GM18498 (cell line): ENCODE data around the gene CAPN12.

ENCODE experiments used
- ATAC-seq: cut with Tn5 transposase; IDR thresholded peaks from one replicate; pipeline ENCODE4 v1.9.1; 2021; ENCODE audit warnings: mild to moderate bottlenecking, moderate library complexity; ENCODE audit not compliant: unreplicated experiment

CAPN12 gene

GRCh38 chr19:38712161-38712748, 32.0 kb downstream of the CAPN12 start:
- ATAC-seq: no peak

- no peak for ATAC-seq
These were observed 32.5 kb downstream of the CAPN12 start for GRCh38 chr19:38711726-38712153.

- ATAC-seq: no peak
These were observed 33.1 kb downstream of the CAPN12 start for GRCh38 chr19:38710928-38711725.

- no peak for ATAC-seq
These were observed 33.9 kb downstream of the CAPN12 start for GRCh38 chr19:38710416-38710702.

GRCh38 chr19:38709671-38710415, 34.4 kb downstream of the CAPN12 start:
- no peak for ATAC-seq

- ATAC-seq: no peak
These were observed 35.2 kb downstream of the CAPN12 start for GRCh38 chr19:38709119-38709518.

GRCh38 chr19:38708413-38709024, 35.8 kb downstream of the CAPN12 start:
- no peak for ATAC-seq

GRCh38 chr19:38707512-38708114, 36.7 kb downstream of the CAPN12 start:
- ATAC-seq: no peak

GRCh38 chr19:38706792-38707511, 37.3 kb downstream of the CAPN12 start:
- ATAC-seq: no peak

- ATAC-seq: no peak
These were observed 38.9 kb downstream of the CAPN12 start for GRCh38 chr19:38705197-38706019.

- no peak for ATAC-seq
These were observed 39.7 kb downstream of the CAPN12 start for GRCh38 chr19:38704488-38705026.

GRCh38 chr19:38703509-38703908, 40.8 kb downstream of the CAPN12 start:
- ATAC-seq: no peak

GRCh38 chr19:38702278-38702677, 42.0 kb downstream of the CAPN12 start:
- no peak for ATAC-seq

- ATAC-seq: no peak
These were observed 42.7 kb downstream of the CAPN12 start for GRCh38 chr19:38701455-38702063.

GRCh38 chr19:38700902-38701454, 43.3 kb downstream of the CAPN12 start:
- no peak for ATAC-seq

GRCh38 chr19:38700350-38700901, 43.8 kb downstream of the CAPN12 start:
- ATAC-seq: no peak

GRCh38 chr19:38699647-38700349, 44.5 kb downstream of the CAPN12 start:
- no peak for ATAC-seq

- ATAC-seq: no peak
These were observed 45.3 kb downstream of the CAPN12 start for GRCh38 chr19:38699027-38699346.
